ENCODE data around the gene TBX2. TPM values are rescaled to one million over a fixed set of nuclear protein-coding genes. Genes with fewer than 3 reads are reported as not detected.
"Not testable (repeated sequence)": the region's sequence is repeated elsewhere in the genome, so short reads cannot be mapped to it uniquely, and the experiment has no call there.

TBX2 gene
- total RNA-seq, 1 experiment from 2014 or later: not detected

DNA sequence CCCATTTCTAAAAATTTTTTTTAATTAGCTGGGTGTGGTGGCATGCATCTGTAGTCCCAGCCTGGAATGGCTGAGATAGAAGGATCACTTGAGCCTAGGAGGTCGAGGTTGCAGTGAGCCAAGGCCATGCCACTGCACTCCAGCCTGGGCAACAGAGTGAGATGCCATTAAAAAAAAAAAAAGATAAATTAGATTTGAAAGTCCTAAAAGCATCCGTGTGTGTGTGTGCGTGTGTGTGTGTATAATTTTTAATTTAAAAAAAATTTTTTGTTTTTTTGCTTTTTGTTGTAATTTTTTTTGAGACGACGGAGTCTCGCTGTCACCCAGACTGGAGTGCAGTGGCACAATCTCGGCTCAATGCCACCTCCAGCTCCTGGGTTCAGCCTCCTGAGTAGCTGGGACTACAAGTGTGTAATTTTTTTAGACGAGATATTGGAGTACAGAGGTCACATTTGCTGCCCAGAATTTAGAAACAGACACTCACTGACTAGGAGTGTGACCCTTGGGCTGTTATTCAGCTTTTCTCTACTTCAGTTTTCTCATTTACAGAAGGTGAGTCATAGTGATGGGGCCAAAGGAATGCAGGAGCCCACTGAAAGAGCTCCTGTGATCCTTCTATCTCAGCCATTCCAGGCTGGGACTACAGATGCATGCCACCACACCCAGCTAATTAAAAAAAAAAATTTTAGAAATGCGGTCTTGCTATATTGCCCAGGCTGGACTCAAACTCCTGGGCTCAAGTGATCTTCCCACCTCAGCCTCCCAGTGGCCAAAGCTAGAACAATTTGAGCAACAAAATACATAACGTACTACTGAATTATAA is 27.1 kb downstream of the TBX2 start:
- intact Hi-C loops (cut with micrococcal nuclease; ENCODE audit: unreplicated experiment): no loop called here
- H3K27me3 ChIP-seq (replicated peaks; ENCODE audit: insufficient read depth, low read depth, low read length, poor library complexity): peaks cover 3% of the 10 kb centered on the region
- H3K27ac ChIP-seq (ENCODE audit: low read depth, low read length, poor library complexity, severe bottlenecking): no peak overlapping the region
- H3K9me3 ChIP-seq (ENCODE audit: low read depth, low read length, poor library complexity, severe bottlenecking): no peaks in the 10 kb centered on the region
- no peak for TF ChIP-seq EZH2 (IDR thresholded peaks at IDR 0.05; ENCODE audit: borderline replicate concordance, low read depth, low read length, poor library complexity, severe bottlenecking)
- TF ChIP-seq, protein P1, sequence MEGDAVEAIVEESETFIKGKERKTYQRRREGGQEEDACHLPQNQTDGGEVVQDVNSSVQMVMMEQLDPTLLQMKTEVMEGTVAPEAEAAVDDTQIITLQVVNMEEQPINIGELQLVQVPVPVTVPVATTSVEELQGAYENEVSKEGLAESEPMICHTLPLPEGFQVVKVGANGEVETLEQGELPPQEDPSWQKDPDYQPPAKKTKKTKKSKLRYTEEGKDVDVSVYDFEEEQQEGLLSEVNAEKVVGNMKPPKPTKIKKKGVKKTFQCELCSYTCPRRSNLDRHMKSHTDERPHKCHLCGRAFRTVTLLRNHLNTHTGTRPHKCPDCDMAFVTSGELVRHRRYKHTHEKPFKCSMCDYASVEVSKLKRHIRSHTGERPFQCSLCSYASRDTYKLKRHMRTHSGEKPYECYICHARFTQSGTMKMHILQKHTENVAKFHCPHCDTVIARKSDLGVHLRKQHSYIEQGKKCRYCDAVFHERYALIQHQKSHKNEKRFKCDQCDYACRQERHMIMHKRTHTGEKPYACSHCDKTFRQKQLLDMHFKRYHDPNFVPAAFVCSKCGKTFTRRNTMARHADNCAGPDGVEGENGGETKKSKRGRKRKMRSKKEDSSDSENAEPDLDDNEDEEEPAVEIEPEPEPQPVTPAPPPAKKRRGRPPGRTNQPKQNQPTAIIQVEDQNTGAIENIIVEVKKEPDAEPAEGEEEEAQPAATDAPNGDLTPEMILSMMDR (conservative IDR thresholded peaks at IDR 0.05; ENCODE audit: low read depth, low read length): no peak
- ChIA-PET POLR2A (ENCODE audit: low non-redundant PET) (interaction anchor here (0.7 kb wide), 1 partner anchor 355 kb away, joined by 5 read pairs; no protein-coding TSS in a partner anchor), CTCF (interaction anchor here (0.6 kb wide), 1 partner anchor 10 kb away, joined by 3 read pairs; no protein-coding TSS in a partner anchor)
- H3K4me3 ChIP-seq (ENCODE audit: low read depth, low read length, poor library complexity, severe bottlenecking): no peak overlapping the region
- no peaks in the 10 kb centered on the region for H3K36me3 ChIP-seq (ENCODE audit: insufficient read depth, low read length, poor library complexity, severe bottlenecking)
- no peak for DNase-seq (ENCODE audit: low spot score)
- BruUV-seq (replicated peaks): no TSS peak
- no peaks in the 10 kb centered on the region for H3K4me1 ChIP-seq (ENCODE audit: insufficient read depth, low read length, poor library complexity, severe bottlenecking)

DNA sequence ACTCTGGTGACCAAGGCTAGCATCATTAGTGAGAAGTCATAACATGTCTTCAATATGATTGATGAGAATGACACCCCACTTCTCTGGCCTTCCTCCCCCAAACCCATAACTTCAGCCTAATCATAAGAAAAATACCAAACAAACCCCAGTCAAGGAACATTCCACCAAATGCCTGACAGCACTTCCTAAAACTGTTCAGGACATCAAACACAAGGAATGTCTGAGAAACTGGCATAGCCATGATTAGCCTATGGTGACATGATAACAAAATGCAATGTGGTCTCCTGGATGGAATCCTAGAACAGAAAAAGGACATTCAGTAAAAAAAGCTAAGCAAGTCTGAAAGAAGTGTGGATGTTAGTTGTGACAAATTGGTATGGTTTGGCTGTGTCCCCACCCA is 27.9 kb downstream of the TBX2 start:
- Histone ChIP-seq H3K27ac (ENCODE audit: low read depth, low read length, poor library complexity, severe bottlenecking) (no peak overlapping the region), H3K4me3 (ENCODE audit: low read depth, low read length, poor library complexity, severe bottlenecking) (no peak overlapping the region), H3K4me1 (ENCODE audit: insufficient read depth, low read length, poor library complexity, severe bottlenecking) (no peaks in the 10 kb centered on the region), H3K9me3 (ENCODE audit: low read depth, low read length, poor library complexity, severe bottlenecking) (no peaks in the 10 kb centered on the region), H3K36me3 (ENCODE audit: insufficient read depth, low read length, poor library complexity, severe bottlenecking) (no peaks in the 10 kb centered on the region), H3K27me3 (replicated peaks; ENCODE audit: insufficient read depth, low read depth, low read length, poor library complexity) (no peaks in the 10 kb centered on the region)
- intact Hi-C loops (cut with micrococcal nuclease; ENCODE audit: unreplicated experiment): no loop called here
- no peak for DNase-seq (ENCODE audit: low spot score)
- no TSS peak for BruUV-seq (replicated peaks)
- no peak for TF ChIP-seq EZH2 (IDR thresholded peaks at IDR 0.05; ENCODE audit: borderline replicate concordance, low read depth, low read length, poor library complexity, severe bottlenecking)
- TF ChIP-seq, protein P1 (conservative IDR thresholded peaks at IDR 0.05; ENCODE audit: low read depth, low read length): no peak
- ChIA-PET CTCF (interaction anchor here (0.6 kb wide), 1 partner anchor 10 kb away, joined by 3 read pairs; no protein-coding TSS in a partner anchor), POLR2A (ENCODE audit: low non-redundant PET) (no interaction called here)

DNA sequence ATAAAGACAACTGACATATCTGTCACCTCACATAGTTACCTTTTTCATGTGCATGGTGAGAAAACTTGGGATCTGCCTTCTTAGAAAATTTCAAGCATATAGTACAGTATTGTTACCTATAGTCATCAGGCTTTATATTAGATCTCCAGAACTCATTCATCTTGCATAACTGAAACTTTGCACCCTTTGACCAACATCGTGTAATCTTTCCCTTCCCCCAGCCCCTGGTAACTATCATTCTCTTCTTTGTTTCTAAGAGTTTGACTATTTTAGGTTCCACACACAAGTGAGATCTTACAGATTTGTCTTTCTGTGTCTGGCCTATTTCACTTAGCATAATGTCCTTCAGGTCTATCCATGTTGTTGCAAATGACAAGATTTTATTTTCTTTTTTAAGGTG is 29.6 kb downstream of the TBX2 start:
- H3K4me3 ChIP-seq (ENCODE audit: low read depth, low read length, poor library complexity, severe bottlenecking): no peak overlapping the region
- TF ChIP-seq EZH2 (IDR thresholded peaks at IDR 0.05; ENCODE audit: borderline replicate concordance, low read depth, low read length, poor library complexity, severe bottlenecking): no peak
- TF ChIP-seq, protein P1 (conservative IDR thresholded peaks at IDR 0.05; ENCODE audit: low read depth, low read length): no peak
- CTCF ChIA-PET: no interaction called here

DNA sequence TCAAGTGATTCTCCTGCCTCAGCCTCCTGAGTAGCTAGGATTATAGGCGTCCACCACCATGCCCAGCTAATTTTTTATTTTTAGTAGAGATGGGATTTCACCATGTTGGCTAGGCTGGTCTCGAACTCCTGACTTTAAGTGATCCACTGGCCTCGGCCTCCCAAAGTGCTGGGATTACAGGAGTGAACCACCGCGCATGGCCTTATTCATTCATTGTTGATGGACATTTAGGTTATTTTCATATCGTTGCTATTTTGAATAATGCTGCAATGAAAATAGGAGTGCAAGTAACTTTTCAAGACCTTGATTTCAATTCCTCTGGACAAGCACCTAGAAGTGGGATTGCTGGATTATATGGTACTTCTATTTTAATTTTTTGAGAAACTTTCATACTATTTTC is 30.2 kb downstream of the TBX2 start:
- H3K27me3 ChIP-seq (replicated peaks; ENCODE audit: insufficient read depth, low read depth, low read length, poor library complexity); CTCF ChIA-PET; POLR2A ChIA-PET (ENCODE audit: low non-redundant PET); H3K4me3 ChIP-seq (ENCODE audit: low read depth, low read length, poor library complexity, severe bottlenecking); BruUV-seq (replicated peaks); H3K9me3 ChIP-seq (ENCODE audit: low read depth, low read length, poor library complexity, severe bottlenecking); H3K27ac ChIP-seq (ENCODE audit: low read depth, low read length, poor library complexity, severe bottlenecking); H3K36me3 ChIP-seq (ENCODE audit: insufficient read depth, low read length, poor library complexity, severe bottlenecking); intact Hi-C loops (cut with micrococcal nuclease; ENCODE audit: unreplicated experiment); H3K4me1 ChIP-seq (ENCODE audit: insufficient read depth, low read length, poor library complexity, severe bottlenecking); DNase-seq (ENCODE audit: low spot score): not testable (repeated sequence)

More for the DNA sequence above, 29.6 kb downstream of the TBX2 start:
- no peak overlapping the region for H3K27ac ChIP-seq (ENCODE audit: low read depth, low read length, poor library complexity, severe bottlenecking)
- no TSS peak for BruUV-seq (replicated peaks)
- POLR2A ChIA-PET (ENCODE audit: low non-redundant PET): no interaction called here
- DNase-seq (ENCODE audit: low spot score): no peak
- H3K9me3 ChIP-seq (ENCODE audit: low read depth, low read length, poor library complexity, severe bottlenecking): no peaks in the 10 kb centered on the region
- no peaks in the 10 kb centered on the region for H3K27me3 ChIP-seq (replicated peaks; ENCODE audit: insufficient read depth, low read depth, low read length, poor library complexity)
- no peaks in the 10 kb centered on the region for H3K36me3 ChIP-seq (ENCODE audit: insufficient read depth, low read length, poor library complexity, severe bottlenecking)
- intact Hi-C loops (cut with micrococcal nuclease; ENCODE audit: unreplicated experiment): no loop called here
- no peaks in the 10 kb centered on the region for H3K4me1 ChIP-seq (ENCODE audit: insufficient read depth, low read length, poor library complexity, severe bottlenecking)

Data from A673 (cell line).